ENCODE measurements around the gene PPP2R1B. TPM values are rescaled to one million over a fixed set of nuclear protein-coding genes. Genes with fewer than 3 reads are reported as not detected.

The PPP2R1B gene
- total and polyA plus RNA-seq, 2 donors (not counting 3 experiments of a cell fraction or from before 2014, with no cell fraction given), result 18.0 to 50.8 TPM

DNA sequence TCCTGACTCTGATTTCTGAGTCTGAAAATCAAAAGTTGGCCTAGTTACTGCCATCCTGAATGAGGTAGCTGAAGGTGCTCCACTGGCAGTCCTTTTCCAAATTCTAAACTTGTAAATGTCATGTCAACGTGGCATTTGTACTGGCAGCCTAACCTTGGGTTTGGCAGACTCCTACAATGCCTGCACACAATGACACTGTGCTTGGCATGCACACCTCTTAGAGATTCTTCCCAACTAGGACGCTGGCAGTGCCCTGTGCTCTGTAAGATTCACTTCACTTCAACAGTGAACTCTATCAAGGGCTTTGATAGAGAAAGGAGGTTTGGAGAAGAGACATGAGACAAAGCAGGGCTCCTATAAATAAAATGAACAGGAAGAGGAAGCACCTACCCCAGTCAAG is 21.9 kb upstream of the PPP2R1B start:
- H4K20me1 ChIP-seq (replicated peaks; ENCODE audit: control insufficient read depth, extremely low read depth, insufficient read depth, low read length), result no peaks in the 10 kb centered on the region
- POLR2A ChIA-PET, result no interaction called here
- H3K4me1 ChIP-seq (ENCODE audit: control insufficient read depth, extremely low read depth, insufficient read depth, low read length), result no peaks in the 10 kb centered on the region
- no peak overlapping the region for H2AFZ ChIP-seq (ENCODE audit: low read depth, low read length)
- BruUV-seq (replicated peaks), result no TSS peak
- H3K9me3 ChIP-seq (replicated peaks; ENCODE audit: control insufficient read depth, insufficient read depth, low read length), result no peaks in the 10 kb centered on the region
- no peaks in the 10 kb centered on the region for H3K9me1 ChIP-seq (replicated peaks; ENCODE audit: control insufficient read depth, extremely low read depth, insufficient read depth, low read length)
- H3K9ac ChIP-seq (replicated peaks; ENCODE audit: extremely low read depth, insufficient read depth, low read length), result no peak overlapping the region
- dilution Hi-C loops (cut with MboI; ENCODE audit: extremely low pct_ligation_motif_present, low sequenced_read_pairs) (no loop called here), intact Hi-C loops (cut with micrococcal nuclease) (no loop called here)
- no peak overlapping the region for H3K4me3 ChIP-seq (replicated peaks in 1 of 3; ENCODE audit: insufficient read depth in 1 of 3, low read depth in 1 of 3, low read length in 3 of 3)
- DNase-seq (ENCODE audit: low read depth, low spot score), result no peak
- H3K36me3 ChIP-seq (ENCODE audit: control insufficient read depth in 2 of 2, extremely low read depth in 1 of 2, insufficient read depth in 2 of 2, low read length in 2 of 2), result peaks cover 0 to 3% of the 10 kb centered on the region in 2 experiments
- H3K79me2 ChIP-seq (ENCODE audit: control insufficient read depth, insufficient read depth, low read length), result no peaks in the 10 kb centered on the region
- H3K27me3 ChIP-seq (ENCODE audit: control insufficient read depth in 2 of 2, insufficient read depth in 2 of 2, low read length in 2 of 2), result no peaks in the 10 kb centered on the region
- no peak overlapping the region for H3K27ac ChIP-seq (ENCODE audit: insufficient read depth, low read depth, low read length)
- TF ChIP-seq POLR2A (IDR thresholded peaks at IDR 0.05; ENCODE audit: low read depth, low read length) (no peak), GATA2 (IDR thresholded peaks at IDR 0.05; ENCODE audit: insufficient read depth, insufficient read length, low read depth, low read length) (no peak), JUN (IDR thresholded peaks at IDR 0.05; ENCODE audit: borderline replicate concordance, insufficient read depth, insufficient read length, low read depth) (no peak), FOS (IDR thresholded peaks at IDR 0.05; ENCODE audit: borderline replicate concordance, insufficient read depth, low read length) (no peak), MYC (IDR thresholded peaks at IDR 0.05; ENCODE audit: low read depth, low read length) (no peak), POLR2AphosphoS5 (IDR thresholded peaks at IDR 0.05; ENCODE audit: insufficient read depth, low read depth, low read length) (no peak), EZH2 (IDR thresholded peaks at IDR 0.05; ENCODE audit: borderline replicate concordance, low read depth, low read length, severe bottlenecking) (no peak)
- TF ChIP-seq, protein P1, sequence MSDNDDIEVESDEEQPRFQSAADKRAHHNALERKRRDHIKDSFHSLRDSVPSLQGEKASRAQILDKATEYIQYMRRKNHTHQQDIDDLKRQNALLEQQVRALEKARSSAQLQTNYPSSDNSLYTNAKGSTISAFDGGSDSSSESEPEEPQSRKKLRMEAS (IDR thresholded peaks at IDR 0.05; ENCODE audit: insufficient read depth, insufficient read length), result no peak
- TF ChIP-seq, protein P2, sequence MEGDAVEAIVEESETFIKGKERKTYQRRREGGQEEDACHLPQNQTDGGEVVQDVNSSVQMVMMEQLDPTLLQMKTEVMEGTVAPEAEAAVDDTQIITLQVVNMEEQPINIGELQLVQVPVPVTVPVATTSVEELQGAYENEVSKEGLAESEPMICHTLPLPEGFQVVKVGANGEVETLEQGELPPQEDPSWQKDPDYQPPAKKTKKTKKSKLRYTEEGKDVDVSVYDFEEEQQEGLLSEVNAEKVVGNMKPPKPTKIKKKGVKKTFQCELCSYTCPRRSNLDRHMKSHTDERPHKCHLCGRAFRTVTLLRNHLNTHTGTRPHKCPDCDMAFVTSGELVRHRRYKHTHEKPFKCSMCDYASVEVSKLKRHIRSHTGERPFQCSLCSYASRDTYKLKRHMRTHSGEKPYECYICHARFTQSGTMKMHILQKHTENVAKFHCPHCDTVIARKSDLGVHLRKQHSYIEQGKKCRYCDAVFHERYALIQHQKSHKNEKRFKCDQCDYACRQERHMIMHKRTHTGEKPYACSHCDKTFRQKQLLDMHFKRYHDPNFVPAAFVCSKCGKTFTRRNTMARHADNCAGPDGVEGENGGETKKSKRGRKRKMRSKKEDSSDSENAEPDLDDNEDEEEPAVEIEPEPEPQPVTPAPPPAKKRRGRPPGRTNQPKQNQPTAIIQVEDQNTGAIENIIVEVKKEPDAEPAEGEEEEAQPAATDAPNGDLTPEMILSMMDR (IDR thresholded peaks at IDR 0.05; ENCODE audit: extremely low read depth in 1 of 2, insufficient read depth in 1 of 2, low read depth in 1 of 2, low read length in 2 of 2), result no peak
- no peak for FAIRE-seq
- CTCF ChIA-PET, result interaction anchor here (0.8 to 1.0 kb wide), 2 partner anchors 10 to 11 kb away, joined by 3 to 4 read pairs; no protein-coding TSS in a partner anchor
- no peak overlapping the region for H3K4me2 ChIP-seq (ENCODE audit: insufficient read depth, low read length)
